ENCODE results near the gene CTSK. TPM values are rescaled to one million over a fixed set of nuclear protein-coding genes. Genes with fewer than 3 reads are reported as not detected.
"Not testable (repeated sequence)": the region's sequence is repeated elsewhere in the genome, so short reads cannot be mapped to it uniquely, and the experiment has no call there.

The CTSK gene
- polyA plus RNA-seq, 1 of the 3 experiments (the other 2 are of a cell fraction) = 6.3 TPM

DNA sequence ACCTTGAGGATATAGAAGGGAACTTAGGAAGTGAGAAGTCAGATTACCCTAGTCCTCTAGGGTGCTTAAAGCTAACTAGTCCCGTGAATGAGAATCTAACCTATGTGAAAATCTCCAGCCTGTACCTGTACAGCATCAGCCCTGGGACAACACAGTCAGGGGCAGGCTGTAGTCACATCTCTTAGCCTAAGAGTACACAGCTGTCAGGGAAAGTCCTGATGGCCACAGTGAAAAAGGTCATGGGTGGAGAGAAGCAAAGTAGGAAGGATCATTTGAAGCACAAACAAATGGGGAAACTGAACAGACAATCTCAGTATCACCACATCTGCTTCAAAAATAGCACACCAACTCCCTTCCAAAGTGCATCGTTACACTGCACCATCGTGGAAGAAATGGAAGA is 11.7 kb downstream of the CTSK start:
- Histone ChIP-seq H2AFZ (ENCODE audit: low read depth) (no peak overlapping the region), H4K20me1 (ENCODE audit: insufficient read depth) (no peaks in the 10 kb centered on the region), H3K9me3 (no peaks in the 10 kb centered on the region), H3K9ac (no peak overlapping the region), H3K79me2 (ENCODE audit: insufficient read depth) (no peaks in the 10 kb centered on the region), H3K4me3 (ENCODE audit: low read depth in 2 of 2, low read length in 1 of 2) (no peak overlapping the region), H3K27ac (ENCODE audit: low read depth in 2 of 2, low read length in 1 of 2) (no peak overlapping the region), H3K4me1 (ENCODE audit: control insufficient read depth in 1 of 2, insufficient read depth in 2 of 2, low read depth in 1 of 2, low read length in 1 of 2) (no peaks in the 10 kb centered on the region), H3K9me2 (no peaks in the 10 kb centered on the region), H3K27me3 (ENCODE audit: insufficient read depth) (no peaks in the 10 kb centered on the region), H3K4me2 (no peak overlapping the region), H3F3A (replicated peaks; ENCODE audit: insufficient read depth) (no peaks in the 10 kb centered on the region), H3K36me3 (replicated peaks in 1 of 2; ENCODE audit: control insufficient read depth in 1 of 2, insufficient read depth in 2 of 2, low read length in 1 of 2) (peaks cover 16 to 33% of the 10 kb centered on the region in 2 experiments)
- CTCF ChIA-PET = interaction anchor here (1.4 kb wide), 1 partner anchor 17 kb away, joined by 5 read pairs; no protein-coding TSS in a partner anchor
- 87% methylated on average over 3 of the region's 3 CpGs for WGBS (ENCODE audit: low lambda C conversion rate)
- no peak for DNase-seq
- TF ChIP-seq, protein P1, sequence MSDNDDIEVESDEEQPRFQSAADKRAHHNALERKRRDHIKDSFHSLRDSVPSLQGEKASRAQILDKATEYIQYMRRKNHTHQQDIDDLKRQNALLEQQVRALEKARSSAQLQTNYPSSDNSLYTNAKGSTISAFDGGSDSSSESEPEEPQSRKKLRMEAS (IDR thresholded peaks at IDR 0.05; ENCODE audit: low read depth) = no peak
- TF ChIP-seq TEAD4 (IDR thresholded peaks at IDR 0.05; ENCODE audit: borderline replicate concordance, insufficient read depth) (no peak), SIN3A (IDR thresholded peaks at IDR 0.05; ENCODE audit: borderline replicate concordance, low read depth, low read length) (no peak), TAF1 (IDR thresholded peaks at IDR 0.05; ENCODE audit: borderline replicate concordance, low read depth, low read length) (no peak), GABPA (IDR thresholded peaks at IDR 0.05; ENCODE audit: low read depth) (no peak), NRF1 (IDR thresholded peaks at IDR 0.05; ENCODE audit: low read depth, low read length) (no peak), FOXM1 (IDR thresholded peaks at IDR 0.05; ENCODE audit: low read depth) (no peak), TCF12 (IDR thresholded peaks at IDR 0.05) (no peak), POLR2AphosphoS5 (IDR thresholded peaks at IDR 0.05; ENCODE audit: low read depth, low read length) (no peak), MEF2A (IDR thresholded peaks at IDR 0.05; ENCODE audit: borderline replicate concordance, low read depth) (no peak), FOSL2 (IDR thresholded peaks at IDR 0.05; ENCODE audit: borderline replicate concordance, low read depth) (no peak), EZH2phosphoT487 (IDR thresholded peaks at IDR 0.05; ENCODE audit: borderline replicate concordance, low read depth) (no peak), NFIC (IDR thresholded peaks at IDR 0.05; ENCODE audit: borderline replicate concordance) (no peak), GATA2 (CRISPR knock-in tag; IDR thresholded peaks at IDR 0.05) (no peak), JUND (IDR thresholded peaks at IDR 0.05) (no peak), RFX5 (IDR thresholded peaks at IDR 0.05; ENCODE audit: low read length) (no peak)
- TF ChIP-seq, protein P2, sequence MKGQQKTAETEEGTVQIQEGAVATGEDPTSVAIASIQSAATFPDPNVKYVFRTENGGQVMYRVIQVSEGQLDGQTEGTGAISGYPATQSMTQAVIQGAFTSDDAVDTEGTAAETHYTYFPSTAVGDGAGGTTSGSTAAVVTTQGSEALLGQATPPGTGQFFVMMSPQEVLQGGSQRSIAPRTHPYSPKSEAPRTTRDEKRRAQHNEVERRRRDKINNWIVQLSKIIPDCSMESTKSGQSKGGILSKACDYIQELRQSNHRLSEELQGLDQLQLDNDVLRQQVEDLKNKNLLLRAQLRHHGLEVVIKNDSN (IDR thresholded peaks at IDR 0.05; ENCODE audit: borderline replicate concordance, low read depth) = no peak
- TF ChIP-seq, protein P3, sequence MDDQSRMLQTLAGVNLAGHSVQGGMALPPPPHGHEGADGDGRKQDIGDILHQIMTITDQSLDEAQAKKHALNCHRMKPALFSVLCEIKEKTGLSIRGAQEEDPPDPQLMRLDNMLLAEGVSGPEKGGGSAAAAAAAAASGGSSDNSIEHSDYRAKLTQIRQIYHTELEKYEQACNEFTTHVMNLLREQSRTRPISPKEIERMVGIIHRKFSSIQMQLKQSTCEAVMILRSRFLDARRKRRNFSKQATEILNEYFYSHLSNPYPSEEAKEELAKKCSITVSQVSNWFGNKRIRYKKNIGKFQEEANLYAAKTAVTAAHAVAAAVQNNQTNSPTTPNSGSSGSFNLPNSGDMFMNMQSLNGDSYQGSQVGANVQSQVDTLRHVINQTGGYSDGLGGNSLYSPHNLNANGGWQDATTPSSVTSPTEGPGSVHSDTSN (IDR thresholded peaks at IDR 0.05) = no peak
- TF ChIP-seq, protein P4, sequence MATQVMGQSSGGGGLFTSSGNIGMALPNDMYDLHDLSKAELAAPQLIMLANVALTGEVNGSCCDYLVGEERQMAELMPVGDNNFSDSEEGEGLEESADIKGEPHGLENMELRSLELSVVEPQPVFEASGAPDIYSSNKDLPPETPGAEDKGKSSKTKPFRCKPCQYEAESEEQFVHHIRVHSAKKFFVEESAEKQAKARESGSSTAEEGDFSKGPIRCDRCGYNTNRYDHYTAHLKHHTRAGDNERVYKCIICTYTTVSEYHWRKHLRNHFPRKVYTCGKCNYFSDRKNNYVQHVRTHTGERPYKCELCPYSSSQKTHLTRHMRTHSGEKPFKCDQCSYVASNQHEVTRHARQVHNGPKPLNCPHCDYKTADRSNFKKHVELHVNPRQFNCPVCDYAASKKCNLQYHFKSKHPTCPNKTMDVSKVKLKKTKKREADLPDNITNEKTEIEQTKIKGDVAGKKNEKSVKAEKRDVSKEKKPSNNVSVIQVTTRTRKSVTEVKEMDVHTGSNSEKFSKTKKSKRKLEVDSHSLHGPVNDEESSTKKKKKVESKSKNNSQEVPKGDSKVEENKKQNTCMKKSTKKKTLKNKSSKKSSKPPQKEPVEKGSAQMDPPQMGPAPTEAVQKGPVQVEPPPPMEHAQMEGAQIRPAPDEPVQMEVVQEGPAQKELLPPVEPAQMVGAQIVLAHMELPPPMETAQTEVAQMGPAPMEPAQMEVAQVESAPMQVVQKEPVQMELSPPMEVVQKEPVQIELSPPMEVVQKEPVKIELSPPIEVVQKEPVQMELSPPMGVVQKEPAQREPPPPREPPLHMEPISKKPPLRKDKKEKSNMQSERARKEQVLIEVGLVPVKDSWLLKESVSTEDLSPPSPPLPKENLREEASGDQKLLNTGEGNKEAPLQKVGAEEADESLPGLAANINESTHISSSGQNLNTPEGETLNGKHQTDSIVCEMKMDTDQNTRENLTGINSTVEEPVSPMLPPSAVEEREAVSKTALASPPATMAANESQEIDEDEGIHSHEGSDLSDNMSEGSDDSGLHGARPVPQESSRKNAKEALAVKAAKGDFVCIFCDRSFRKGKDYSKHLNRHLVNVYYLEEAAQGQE (IDR thresholded peaks at IDR 0.05; ENCODE audit: low read depth, low read length) = no peak
- TF ChIP-seq, protein P5, sequence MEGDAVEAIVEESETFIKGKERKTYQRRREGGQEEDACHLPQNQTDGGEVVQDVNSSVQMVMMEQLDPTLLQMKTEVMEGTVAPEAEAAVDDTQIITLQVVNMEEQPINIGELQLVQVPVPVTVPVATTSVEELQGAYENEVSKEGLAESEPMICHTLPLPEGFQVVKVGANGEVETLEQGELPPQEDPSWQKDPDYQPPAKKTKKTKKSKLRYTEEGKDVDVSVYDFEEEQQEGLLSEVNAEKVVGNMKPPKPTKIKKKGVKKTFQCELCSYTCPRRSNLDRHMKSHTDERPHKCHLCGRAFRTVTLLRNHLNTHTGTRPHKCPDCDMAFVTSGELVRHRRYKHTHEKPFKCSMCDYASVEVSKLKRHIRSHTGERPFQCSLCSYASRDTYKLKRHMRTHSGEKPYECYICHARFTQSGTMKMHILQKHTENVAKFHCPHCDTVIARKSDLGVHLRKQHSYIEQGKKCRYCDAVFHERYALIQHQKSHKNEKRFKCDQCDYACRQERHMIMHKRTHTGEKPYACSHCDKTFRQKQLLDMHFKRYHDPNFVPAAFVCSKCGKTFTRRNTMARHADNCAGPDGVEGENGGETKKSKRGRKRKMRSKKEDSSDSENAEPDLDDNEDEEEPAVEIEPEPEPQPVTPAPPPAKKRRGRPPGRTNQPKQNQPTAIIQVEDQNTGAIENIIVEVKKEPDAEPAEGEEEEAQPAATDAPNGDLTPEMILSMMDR (IDR thresholded peaks at IDR 0.05) = no peak
- POLR2A ChIA-PET = no interaction called here

DNA sequence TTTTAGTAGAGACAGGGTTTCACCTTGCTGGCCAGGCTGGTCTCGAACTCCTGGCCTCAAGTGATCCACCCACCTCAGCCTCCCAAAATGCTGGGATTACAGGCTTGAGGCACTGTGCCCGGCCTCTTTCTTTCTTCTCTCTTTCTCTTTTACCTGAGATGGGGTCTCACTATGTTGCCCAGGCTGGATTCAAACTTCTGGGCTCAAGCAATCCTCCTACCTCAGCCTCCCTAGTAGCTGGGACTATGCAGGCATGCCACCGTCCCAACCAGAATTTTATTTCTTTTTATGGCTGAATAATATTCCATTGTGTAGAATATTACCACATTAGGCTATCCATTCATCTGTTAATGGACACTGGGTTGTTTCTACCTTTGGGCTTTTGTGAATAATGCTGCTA is 14.3 kb downstream of the CTSK start:
- H3F3A ChIP-seq (replicated peaks; ENCODE audit: insufficient read depth); H3K9me2 ChIP-seq; H4K20me1 ChIP-seq (ENCODE audit: insufficient read depth); POLR2A ChIA-PET; H3K9ac ChIP-seq; H3K79me2 ChIP-seq (ENCODE audit: insufficient read depth); H3K4me2 ChIP-seq; CTCF ChIA-PET; H3K27me3 ChIP-seq (ENCODE audit: insufficient read depth); H3K27ac ChIP-seq (ENCODE audit: low read depth in 2 of 2, low read length in 1 of 2); H3K4me1 ChIP-seq (ENCODE audit: control insufficient read depth in 1 of 2, insufficient read depth in 2 of 2, low read depth in 1 of 2, low read length in 1 of 2); H3K4me3 ChIP-seq (ENCODE audit: low read depth in 2 of 2, low read length in 1 of 2); H3K9me3 ChIP-seq; H2AFZ ChIP-seq (ENCODE audit: low read depth); DNase-seq: not testable (repeated sequence)
- WGBS (ENCODE audit: low lambda C conversion rate) = 89% methylated on average over 3 of the region's 3 CpGs
- H3K36me3 ChIP-seq (replicated peaks in 1 of 2; ENCODE audit: control insufficient read depth in 1 of 2, insufficient read depth in 2 of 2, low read length in 1 of 2) = peaks cover 9 to 21% of the 10 kb centered on the region in 2 experiments
